Measurements from ENCODE around the gene FARSB. TPM values are rescaled to one million over a fixed set of nuclear protein-coding genes. Genes with fewer than 3 reads are reported as not detected.

Gene FARSB
- total RNA-seq, 1 experiment from 2014 or later = 50.7 TPM

GRCh38 chr2:222622910-222623309 is 33.0 kb downstream of the FARSB start:
- H3K9me3 ChIP-seq (ENCODE audit: control insufficient read depth in 1 of 2, insufficient read depth in 1 of 2, low read depth in 1 of 2, low read length in 2 of 2) = no peaks in the 10 kb centered on the region
- RAD21 ChIA-PET (ENCODE audit: low non-redundant PET in 1 of 2, low total read pairs in 2 of 2, uncharacterized antibody in 2 of 2, unreplicated experiment in 2 of 2) = no interaction called here
- intact Hi-C loops (cut with micrococcal nuclease) = no loop called here
- TF ChIP-seq SRF (IDR thresholded peaks at IDR 0.05; ENCODE audit: low read depth) = no peak
- H3K4me2 ChIP-seq (ENCODE audit: low read length) = no peak overlapping the region
- no peak overlapping the region for H3K9ac ChIP-seq (ENCODE audit: low read length)
- CTCF ChIA-PET = no interaction called here
- ATAC-seq (no peak), DNase-seq (ENCODE audit: low read depth, low spot score) (no peak)
- no peaks in the 10 kb centered on the region for H3K27me3 ChIP-seq (ENCODE audit: insufficient read depth, low read length)
- no TSS peak for BruUV-seq (replicated peaks)
- H2AFZ ChIP-seq (ENCODE audit: low read depth, low read length, poor library complexity, severe bottlenecking) = no peak overlapping the region
- no peak overlapping the region for H3K4me3 ChIP-seq (replicated peaks in 1 of 2; ENCODE audit: low read depth in 1 of 2, low read length in 2 of 2)
- H4K20me1 ChIP-seq (ENCODE audit: insufficient read depth) = no peaks in the 10 kb centered on the region; the same call in 1 of the 2 replicates
- no peaks in the 10 kb centered on the region for H3K4me1 ChIP-seq (ENCODE audit: control insufficient read depth in 1 of 2, insufficient read depth in 2 of 2, low read length in 2 of 2)
- no peaks in the 10 kb centered on the region for H3K9me2 ChIP-seq (ENCODE audit: insufficient read depth)
- no peak overlapping the region for H3K27ac ChIP-seq (ENCODE audit: low read depth, low read length)
- no peaks in the 10 kb centered on the region for H3K79me2 ChIP-seq (ENCODE audit: insufficient read depth, low read length)
- POLR2A ChIA-PET = no interaction called here
- peaks cover 35 to 53% of the 10 kb centered on the region in 2 experiments for H3K36me3 ChIP-seq (ENCODE audit: control insufficient read depth in 1 of 2, insufficient read depth in 2 of 2, low read length in 2 of 2)

GRCh38 chr2:222621893-222622292 is 34.0 kb downstream of the FARSB start:
- ChIA-PET RAD21 (ENCODE audit: low non-redundant PET in 1 of 2, low total read pairs in 2 of 2, uncharacterized antibody in 2 of 2, unreplicated experiment in 2 of 2) (no interaction called here), CTCF (no interaction called here), POLR2A (no interaction called here)
- no peaks in the 10 kb centered on the region for H3K9me3 ChIP-seq (ENCODE audit: control insufficient read depth in 1 of 2, insufficient read depth in 1 of 2, low read depth in 1 of 2, low read length in 2 of 2)
- peaks cover 33 to 47% of the 10 kb centered on the region in 2 experiments; a peak in 3 of 4 replicates for H3K36me3 ChIP-seq (ENCODE audit: control insufficient read depth in 1 of 2, insufficient read depth in 2 of 2, low read length in 2 of 2)
- DNase-seq (ENCODE audit: low read depth, low spot score) (no peak), ATAC-seq (no peak)
- H2AFZ ChIP-seq (ENCODE audit: low read depth, low read length, poor library complexity, severe bottlenecking) = no peak overlapping the region
- no peak overlapping the region for H3K4me2 ChIP-seq (ENCODE audit: low read length)
- H3K27ac ChIP-seq (ENCODE audit: low read depth, low read length) = no peak overlapping the region
- H3K27me3 ChIP-seq (ENCODE audit: insufficient read depth, low read length) = no peaks in the 10 kb centered on the region
- no peak overlapping the region for H3K9ac ChIP-seq (ENCODE audit: low read length)
- no peaks in the 10 kb centered on the region for H3K4me1 ChIP-seq (ENCODE audit: control insufficient read depth in 1 of 2, insufficient read depth in 2 of 2, low read length in 2 of 2)
- intact Hi-C loops (cut with micrococcal nuclease) = no loop called here
- no peaks in the 10 kb centered on the region for H3K9me2 ChIP-seq (ENCODE audit: insufficient read depth)
- H3K4me3 ChIP-seq (replicated peaks in 1 of 2; ENCODE audit: low read depth in 1 of 2, low read length in 2 of 2) = no peak overlapping the region
- BruUV-seq (replicated peaks) = no TSS peak
- no peaks in the 10 kb centered on the region for H3K79me2 ChIP-seq (ENCODE audit: insufficient read depth, low read length)
- no peaks in the 10 kb centered on the region; the same call in 1 of the 2 replicates for H4K20me1 ChIP-seq (ENCODE audit: insufficient read depth)
- no peak for TF ChIP-seq ZFX (IDR thresholded peaks at IDR 0.05)
- no peak for TF ChIP-seq YY1 (IDR thresholded peaks at IDR 0.05; ENCODE audit: extremely low read depth, insufficient replicate concordance, low read depth, low read length)
- no peak for TF ChIP-seq ATF3 (IDR thresholded peaks at IDR 0.05)
- TF ChIP-seq RAD21 (IDR thresholded peaks at IDR 0.05; ENCODE audit: low read depth) = no peak
- TF ChIP-seq SIN3A (IDR thresholded peaks at IDR 0.05; ENCODE audit: low read depth) = no peak
- TF ChIP-seq CBX3 (IDR thresholded peaks at IDR 0.05; ENCODE audit: low read depth) = no peak
- TF ChIP-seq POLR2AphosphoS5 (IDR thresholded peaks at IDR 0.05; ENCODE audit: low read depth, low read length) = no peak
- TF ChIP-seq MAX (IDR thresholded peaks at IDR 0.05) = no peak
- no peak for TF ChIP-seq CEBPB (IDR thresholded peaks at IDR 0.05; ENCODE audit: low read depth)
- no peak for TF ChIP-seq FOSL1 (IDR thresholded peaks at IDR 0.05; ENCODE audit: low read depth)
- TF ChIP-seq SRF (IDR thresholded peaks at IDR 0.05; ENCODE audit: low read depth) = no peak
- TF ChIP-seq ELF1 (IDR thresholded peaks at IDR 0.05; ENCODE audit: borderline replicate concordance, low read depth) = no peak
- TF ChIP-seq ZNF274 (IDR thresholded peaks at IDR 0.05; ENCODE audit: low read depth, low read length) = no peak
